ENCODE data around the gene SKI. TPM values are rescaled to one million over a fixed set of nuclear protein-coding genes. Genes with fewer than 3 reads are reported as not detected.

SKI gene
- total RNA-seq, 2 donors from 2014 or later = 65.4 to 79.2 TPM

GRCh38 chr1:2210786-2211185 lies 17.3 kb upstream of the SKI start:
- no peak overlapping the region for H3K4me3 ChIP-seq (ENCODE audit: low read length)
- peaks cover 6% of the 10 kb centered on the region for H3K27me3 ChIP-seq (ENCODE audit: control insufficient read depth, insufficient read depth, low read length, poor library complexity, severe bottlenecking)
- H3K9ac ChIP-seq (ENCODE audit: extremely low read depth, low read length, poor library complexity, severe bottlenecking) = no peak overlapping the region
- no peak for TF ChIP-seq CTCF (conservative IDR thresholded peaks at IDR 0.05)
- H3K36me3 Mint-ChIP-seq (ENCODE audit: low read depth) = no peaks in the 10 kb centered on the region
- 95 to 97% methylated on average over 5 to 13 of the region's 13 CpGs for WGBS, 2 experiments (ENCODE audit: insufficient coverage in 1 of 2, insufficient read length in 1 of 2)
- H3K9me3 Mint-ChIP-seq = no peaks in the 10 kb centered on the region
- DNase-seq = peak; percentile 66
- no peak overlapping the region for H3K27ac Mint-ChIP-seq
- H3K4me1 Mint-ChIP-seq = peaks cover 22% of the 10 kb centered on the region
- H3K9me3 ChIP-seq (ENCODE audit: control insufficient read depth, low read length) = no peaks in the 10 kb centered on the region
- no peak overlapping the region for H3K27ac ChIP-seq (ENCODE audit: low read depth, low read length)
- H3K36me3 ChIP-seq (ENCODE audit: control insufficient read depth, insufficient read depth, low read length) = no peaks in the 10 kb centered on the region
- peaks cover 12% of the 10 kb centered on the region for H3K27me3 Mint-ChIP-seq (ENCODE audit: insufficient read depth)
- no peak overlapping the region for H3K4me3 Mint-ChIP-seq
- H3K4me1 ChIP-seq (ENCODE audit: control insufficient read depth, insufficient read depth, low read length) = peaks cover 10% of the 10 kb centered on the region

GRCh38 chr1:2212274-2212531 lies 15.9 kb upstream of the SKI start:
- TF ChIP-seq CTCF (conservative IDR thresholded peaks at IDR 0.05) = no peak
- peak overlapping the region; percentile 63 for H3K9ac ChIP-seq (ENCODE audit: extremely low read depth, low read length, poor library complexity, severe bottlenecking)
- peak overlapping the region; percentile 89 for H3K27ac Mint-ChIP-seq
- H3K36me3 Mint-ChIP-seq (ENCODE audit: low read depth) = no peaks in the 10 kb centered on the region
- WGBS, 2 experiments (ENCODE audit: insufficient coverage in 1 of 2, insufficient read length in 1 of 2) = 61% methylated on average over 5 to 10 of the region's 10 CpGs
- no peaks in the 10 kb centered on the region for H3K9me3 ChIP-seq (ENCODE audit: control insufficient read depth, low read length)
- H3K27me3 Mint-ChIP-seq (ENCODE audit: insufficient read depth) = no peaks in the 10 kb centered on the region
- peaks cover 17% of the 10 kb centered on the region for H3K4me1 Mint-ChIP-seq
- H3K4me3 ChIP-seq (ENCODE audit: low read length) = no peak overlapping the region
- H3K36me3 ChIP-seq (ENCODE audit: control insufficient read depth, insufficient read depth, low read length) = no peaks in the 10 kb centered on the region
- peaks cover 10% of the 10 kb centered on the region for H3K4me1 ChIP-seq (ENCODE audit: control insufficient read depth, insufficient read depth, low read length)
- H3K27ac ChIP-seq (ENCODE audit: low read depth, low read length) = peak overlapping the region; percentile 96
- H3K9me3 Mint-ChIP-seq = no peaks in the 10 kb centered on the region
- no peak for DNase-seq
- H3K4me3 Mint-ChIP-seq = peak overlapping the region; percentile 29
- H3K27me3 ChIP-seq (ENCODE audit: control insufficient read depth, insufficient read depth, low read length, poor library complexity, severe bottlenecking) = no peaks in the 10 kb centered on the region

GRCh38 chr1:2212532-2213491 lies 15.3 kb upstream of the SKI start:
- Histone ChIP-seq H3K27ac (ENCODE audit: low read depth, low read length) (peak overlapping the region; percentile 96), H3K36me3 (ENCODE audit: control insufficient read depth, insufficient read depth, low read length) (no peaks in the 10 kb centered on the region), H3K4me1 (ENCODE audit: control insufficient read depth, insufficient read depth, low read length) (peaks cover 10% of the 10 kb centered on the region), H3K9me3 (ENCODE audit: control insufficient read depth, low read length) (no peaks in the 10 kb centered on the region), H3K9ac (ENCODE audit: extremely low read depth, low read length, poor library complexity, severe bottlenecking) (peak overlapping the region; percentile 63), H3K4me3 (ENCODE audit: low read length) (no peak overlapping the region), H3K27me3 (ENCODE audit: control insufficient read depth, insufficient read depth, low read length, poor library complexity, severe bottlenecking) (no peaks in the 10 kb centered on the region)
- H3K9me3 Mint-ChIP-seq = no peaks in the 10 kb centered on the region
- no peaks in the 10 kb centered on the region for H3K36me3 Mint-ChIP-seq (ENCODE audit: low read depth)
- peak; percentile 97 for DNase-seq
- TF ChIP-seq CTCF (conservative IDR thresholded peaks at IDR 0.05) = peak; percentile 28
- peak overlapping the region; percentile 29 for H3K4me3 Mint-ChIP-seq
- 21 to 39% methylated on average over 30 to 49 of the region's 49 CpGs for WGBS, 2 experiments (ENCODE audit: insufficient coverage in 1 of 2, insufficient read length in 1 of 2)
- peaks cover 14% of the 10 kb centered on the region for H3K4me1 Mint-ChIP-seq
- no peaks in the 10 kb centered on the region for H3K27me3 Mint-ChIP-seq (ENCODE audit: insufficient read depth)
- peak overlapping the region; percentile 84 for H3K27ac Mint-ChIP-seq

All from endodermal cell (in vitro differentiated cells).